ENCODE results near the gene C7orf57. TPM values are rescaled to one million over a fixed set of nuclear protein-coding genes. Genes with fewer than 3 reads are reported as not detected.
A peak's percentile ranks its signal among the peaks of the same experiment; 100 is the strongest.

Gene C7orf57
- total RNA-seq, 1 donor from 2014 or later: not detected

- Mint-ChIP-seq H3K4me1 (peaks cover 16% of the 10 kb centered on the region), H3K27ac (no peak overlapping the region), H3K27me3 (ENCODE audit: low read depth) (no peaks in the 10 kb centered on the region), H3K36me3 (peaks cover 13% of the 10 kb centered on the region), H3K4me3 (no peak overlapping the region), H3K9me3 (no peaks in the 10 kb centered on the region)
- DNase-seq (ENCODE audit: low spot score in 2 of 2, unreplicated experiment in 2 of 2): no peak
- TF ChIP-seq CTCF (IDR thresholded peaks at IDR 0.05; ENCODE audit: unreplicated experiment): no peak
Measured at GRCh38 chr7:48107926-48108472, 72.7 kb downstream of the C7orf57 start.

GRCh38 chr7:48108959-48109847 is 73.9 kb downstream of the C7orf57 start:
- DNase-seq (ENCODE audit: low spot score in 2 of 2, unreplicated experiment in 2 of 2): no peak
- peaks cover 25% of the 10 kb centered on the region for H3K4me1 Mint-ChIP-seq
- no peaks in the 10 kb centered on the region for H3K27me3 Mint-ChIP-seq (ENCODE audit: low read depth)
- no peak overlapping the region for H3K27ac Mint-ChIP-seq
- H3K4me3 Mint-ChIP-seq: no peak overlapping the region
- peaks cover 7% of the 10 kb centered on the region for H3K36me3 Mint-ChIP-seq
- no peaks in the 10 kb centered on the region for H3K9me3 Mint-ChIP-seq
- TF ChIP-seq CTCF (IDR thresholded peaks at IDR 0.05; ENCODE audit: unreplicated experiment): no peak

- TF ChIP-seq CTCF (IDR thresholded peaks at IDR 0.05; ENCODE audit: unreplicated experiment): peak; percentile 97
- peaks cover 33% of the 10 kb centered on the region for H3K4me1 Mint-ChIP-seq
- H3K9me3 Mint-ChIP-seq: no peaks in the 10 kb centered on the region
- no peaks in the 10 kb centered on the region for H3K27me3 Mint-ChIP-seq (ENCODE audit: low read depth)
- DNase-seq (ENCODE audit: low spot score in 2 of 2, unreplicated experiment in 2 of 2): peak; percentile 38 to 86
- no peak overlapping the region for H3K4me3 Mint-ChIP-seq
- no peak overlapping the region for H3K27ac Mint-ChIP-seq
- H3K36me3 Mint-ChIP-seq: peaks cover 3% of the 10 kb centered on the region
Measured at GRCh38 chr7:48109848-48110663, 74.7 kb downstream of the C7orf57 start.

- TF ChIP-seq CTCF (IDR thresholded peaks at IDR 0.05; ENCODE audit: unreplicated experiment): no peak
Measured at GRCh38 chr7:48110868-48111267, 75.5 kb downstream of the C7orf57 start.

More at GRCh38 chr7:48110868-48111267, 75.5 kb downstream of the C7orf57 start:
- Mint-ChIP-seq H3K9me3 (no peaks in the 10 kb centered on the region), H3K4me3 (no peak overlapping the region), H3K4me1 (peaks cover 36% of the 10 kb centered on the region), H3K27ac (no peak overlapping the region), H3K36me3 (peaks cover 3% of the 10 kb centered on the region), H3K27me3 (ENCODE audit: low read depth) (no peaks in the 10 kb centered on the region)
- no peak for DNase-seq (ENCODE audit: low spot score in 2 of 2, unreplicated experiment in 2 of 2)

Other genes starting within 250 kb of the C7orf57 start
- 0.18 to 0.38 TPM (median 0.36 TPM) in 3 replicates for gene PKD1L1, start 87.1 kb upstream of the C7orf57 start, total RNA-seq
- 36.0 to 39.7 TPM (median 37.1 TPM) in 3 replicates for gene HUS1, start 55.9 kb upstream of the C7orf57 start, total RNA-seq
- not detected in 3 replicates for gene SUN3, start 6.4 kb upstream of the C7orf57 start, total RNA-seq
- gene UPP1, start 53.7 kb downstream of the C7orf57 start, total RNA-seq: 4.3 to 5.0 TPM (median 4.4 TPM) in 3 replicates
- 0.24 to 0.29 TPM (median 0.25 TPM) in 3 replicates for gene ABCA13, start 135.9 kb downstream of the C7orf57 start, total RNA-seq

All from mesothelial cell of epicardium (in vitro differentiated cells).